GM21360 (cell line): ENCODE measurements around the gene DHX30.

ENCODE experiments used
- ATAC-seq: cut with Tn5 transposase; IDR thresholded peaks from one replicate; pipeline ENCODE4 v1.9.1; 2021; ENCODE audit warnings: mild to moderate bottlenecking, moderate library complexity; ENCODE audit not compliant: unreplicated experiment

Gene DHX30

GRCh38 chr3:47852604-47853602 lies 50.0 kb downstream of the DHX30 start:
- ATAC-seq = no peak

GRCh38 chr3:47854267-47854666 lies 51.3 kb downstream of the DHX30 start:
- no peak for ATAC-seq

- ATAC-seq = no peak
Observed at GRCh38 chr3:47854720-47855455, 52.0 kb downstream of the DHX30 start.

- ATAC-seq = no peak
Observed at GRCh38 chr3:47855461-47856383, 52.8 kb downstream of the DHX30 start.

- ATAC-seq = no peak
Observed at GRCh38 chr3:47856669-47857068, 53.7 kb downstream of the DHX30 start.

GRCh38 chr3:47857151-47857550 lies 54.2 kb downstream of the DHX30 start:
- no peak for ATAC-seq

- ATAC-seq = no peak
Observed at GRCh38 chr3:47859956-47860605, 57.1 kb downstream of the DHX30 start.

GRCh38 chr3:47863391-47864128 lies 60.6 kb downstream of the DHX30 start:
- no peak for ATAC-seq

- ATAC-seq = no peak
Observed at GRCh38 chr3:47865192-47865591, 62.3 kb downstream of the DHX30 start.

- ATAC-seq = no peak
Observed at GRCh38 chr3:47867451-47868044, 64.6 kb downstream of the DHX30 start.

GRCh38 chr3:47868306-47868705 lies 65.4 kb downstream of the DHX30 start:
- no peak for ATAC-seq

GRCh38 chr3:47870156-47870555 lies 67.2 kb downstream of the DHX30 start:
- ATAC-seq = no peak

- no peak for ATAC-seq
Observed at GRCh38 chr3:47870702-47871260, 67.8 kb downstream of the DHX30 start.

GRCh38 chr3:47871389-47871788 lies 68.5 kb downstream of the DHX30 start:
- no peak for ATAC-seq

- no peak for ATAC-seq
Observed at GRCh38 chr3:47872916-47873315, 70.0 kb downstream of the DHX30 start.

- ATAC-seq = no peak
Observed at GRCh38 chr3:47874438-47874837, 71.5 kb downstream of the DHX30 start.

GRCh38 chr3:47874913-47875312 lies 72.0 kb downstream of the DHX30 start:
- ATAC-seq = no peak

- ATAC-seq = no peak
Observed at GRCh38 chr3:47877290-47877689, 74.4 kb downstream of the DHX30 start.

GRCh38 chr3:47877719-47878118 lies 74.8 kb downstream of the DHX30 start:
- ATAC-seq = no peak
